ENCODE measurements around the gene PALM3.

DNA sequence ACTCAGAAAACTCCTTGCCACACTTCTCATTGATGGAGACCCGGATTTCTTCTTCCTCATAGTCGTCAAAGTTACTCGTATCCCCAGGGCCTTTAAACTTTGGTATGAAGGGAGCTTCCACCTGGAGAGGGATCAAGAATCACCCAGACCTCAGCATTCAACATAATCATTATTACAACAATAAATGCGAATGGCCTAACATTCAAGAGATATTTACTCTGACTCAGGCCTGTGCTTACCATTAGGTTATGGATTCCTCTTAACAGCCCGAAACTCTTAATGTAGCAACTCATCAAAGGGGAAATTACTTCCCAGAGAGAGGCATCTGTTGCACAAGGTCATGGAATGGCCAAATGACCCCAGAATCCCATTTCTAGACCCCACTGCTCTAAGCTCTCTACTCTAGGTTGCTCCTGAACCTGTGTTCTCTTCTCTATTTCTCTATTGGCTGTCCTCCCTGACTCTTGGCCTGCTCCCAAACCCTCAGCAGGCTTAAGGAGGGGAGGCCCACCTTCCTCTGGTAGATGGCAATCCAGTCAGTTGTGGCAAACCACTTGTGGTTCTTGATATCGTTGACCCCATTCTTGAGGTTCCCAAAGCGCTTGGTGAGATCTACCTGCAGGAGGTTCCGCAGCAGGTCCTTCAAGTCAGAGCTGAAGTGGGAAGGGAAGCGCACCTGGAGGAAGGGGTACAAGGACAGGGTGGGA is 31.4 kb upstream of the PALM3 start:
- TF ChIP-seq, protein P1, sequence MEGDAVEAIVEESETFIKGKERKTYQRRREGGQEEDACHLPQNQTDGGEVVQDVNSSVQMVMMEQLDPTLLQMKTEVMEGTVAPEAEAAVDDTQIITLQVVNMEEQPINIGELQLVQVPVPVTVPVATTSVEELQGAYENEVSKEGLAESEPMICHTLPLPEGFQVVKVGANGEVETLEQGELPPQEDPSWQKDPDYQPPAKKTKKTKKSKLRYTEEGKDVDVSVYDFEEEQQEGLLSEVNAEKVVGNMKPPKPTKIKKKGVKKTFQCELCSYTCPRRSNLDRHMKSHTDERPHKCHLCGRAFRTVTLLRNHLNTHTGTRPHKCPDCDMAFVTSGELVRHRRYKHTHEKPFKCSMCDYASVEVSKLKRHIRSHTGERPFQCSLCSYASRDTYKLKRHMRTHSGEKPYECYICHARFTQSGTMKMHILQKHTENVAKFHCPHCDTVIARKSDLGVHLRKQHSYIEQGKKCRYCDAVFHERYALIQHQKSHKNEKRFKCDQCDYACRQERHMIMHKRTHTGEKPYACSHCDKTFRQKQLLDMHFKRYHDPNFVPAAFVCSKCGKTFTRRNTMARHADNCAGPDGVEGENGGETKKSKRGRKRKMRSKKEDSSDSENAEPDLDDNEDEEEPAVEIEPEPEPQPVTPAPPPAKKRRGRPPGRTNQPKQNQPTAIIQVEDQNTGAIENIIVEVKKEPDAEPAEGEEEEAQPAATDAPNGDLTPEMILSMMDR (conservative IDR thresholded peaks at IDR 0.05; ENCODE audit: low read depth, low read length) = no peak
- TF ChIP-seq EZH2 (IDR thresholded peaks at IDR 0.05; ENCODE audit: low read length, unreplicated experiment) (no peak), EZH2phosphoT487 (IDR thresholded peaks at IDR 0.05; ENCODE audit: borderline replicate concordance, low read length) (no peak)

All from PC-3 (cell line).